GM19468 (cell line): ENCODE measurements around the gene ZNF683.

Experiments
- ATAC-seq: cut with Tn5 transposase; IDR thresholded peaks from one replicate; pipeline ENCODE4 v1.9.1; 2021; ENCODE audit warnings: mild to moderate bottlenecking, moderate library complexity, moderate number of reproducible peaks; ENCODE audit not compliant: unreplicated experiment; ENCODE audit errors: extremely low read depth

ZNF683 gene

GRCh38 chr1:26359981-26360806 is 12.4 kb downstream of the ZNF683 start:
- ATAC-seq, result no peak

DNA sequence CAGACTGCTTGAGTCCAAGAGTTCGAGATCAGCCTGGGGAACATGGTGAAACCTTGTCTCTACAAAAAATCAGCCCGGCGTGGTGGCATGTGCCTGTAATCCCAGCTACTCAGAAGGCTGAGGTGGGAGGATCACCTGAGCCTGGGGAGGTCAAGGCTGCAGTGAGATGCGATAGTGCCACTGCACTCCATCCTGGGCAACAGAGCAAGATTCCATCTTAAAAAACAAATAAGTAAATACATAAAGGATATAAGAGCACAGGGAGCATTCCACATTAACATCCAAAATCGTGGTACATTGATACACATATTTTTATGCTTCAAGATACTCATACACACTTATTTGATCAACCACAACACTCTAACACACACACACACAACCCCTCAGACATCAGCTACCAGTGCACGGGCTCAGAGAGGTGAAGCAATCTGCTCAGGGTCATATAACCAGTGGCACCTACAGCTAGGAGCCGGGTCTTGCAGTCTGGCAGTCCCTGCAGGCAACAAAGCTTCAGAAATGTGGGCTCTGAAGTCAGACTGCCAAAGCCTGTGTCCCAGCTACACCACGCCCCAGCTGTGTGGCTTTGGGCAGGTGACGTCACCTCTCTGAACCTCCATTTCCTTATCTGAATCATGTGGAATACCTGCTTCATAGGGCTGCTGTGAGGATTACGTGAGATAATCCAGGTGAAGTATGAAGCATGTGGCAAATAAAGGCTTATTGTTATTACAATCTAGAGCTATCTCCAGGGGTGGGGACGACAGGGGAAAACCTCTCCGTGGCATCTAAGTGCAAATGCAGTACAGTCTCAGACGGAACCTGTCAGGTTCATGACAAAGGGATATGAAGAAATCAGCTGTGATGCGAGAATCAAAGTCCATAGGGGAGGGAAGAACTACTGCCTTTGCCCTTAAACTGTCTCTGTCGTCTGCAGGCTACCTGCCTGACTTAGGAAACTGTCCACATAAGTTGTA is 13.9 kb downstream of the ZNF683 start:
- ATAC-seq, result no peak

DNA sequence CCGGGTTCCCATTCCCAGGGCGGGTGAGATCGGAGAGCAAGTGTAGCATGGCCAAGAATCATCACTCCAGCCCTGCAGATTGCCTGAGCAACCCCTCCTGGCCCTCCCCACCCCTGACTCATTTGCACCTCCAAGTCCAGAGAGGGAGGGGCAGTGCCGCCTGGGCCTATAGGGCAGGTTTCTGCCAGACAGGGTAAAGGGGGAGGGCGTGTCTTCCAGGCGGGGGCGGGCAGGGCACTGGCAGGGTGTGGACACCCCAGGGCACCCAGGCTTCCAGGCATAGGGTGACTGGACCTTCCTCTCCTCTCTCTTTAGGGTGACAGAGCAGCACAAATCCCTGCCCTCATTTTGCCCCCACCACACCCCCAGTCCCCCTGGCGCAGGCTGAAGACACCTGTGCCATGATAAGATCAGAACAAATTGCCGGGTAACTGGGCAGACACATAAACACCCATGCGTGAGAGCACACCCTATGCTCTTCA is 15.4 kb downstream of the ZNF683 start:
- ATAC-seq, result no peak

- no peak for ATAC-seq
Measured at GRCh38 chr1:26356106-26356505, 16.4 kb downstream of the ZNF683 start.

- no peak for ATAC-seq
Measured at GRCh38 chr1:26354972-26355371, 17.6 kb downstream of the ZNF683 start.

DNA sequence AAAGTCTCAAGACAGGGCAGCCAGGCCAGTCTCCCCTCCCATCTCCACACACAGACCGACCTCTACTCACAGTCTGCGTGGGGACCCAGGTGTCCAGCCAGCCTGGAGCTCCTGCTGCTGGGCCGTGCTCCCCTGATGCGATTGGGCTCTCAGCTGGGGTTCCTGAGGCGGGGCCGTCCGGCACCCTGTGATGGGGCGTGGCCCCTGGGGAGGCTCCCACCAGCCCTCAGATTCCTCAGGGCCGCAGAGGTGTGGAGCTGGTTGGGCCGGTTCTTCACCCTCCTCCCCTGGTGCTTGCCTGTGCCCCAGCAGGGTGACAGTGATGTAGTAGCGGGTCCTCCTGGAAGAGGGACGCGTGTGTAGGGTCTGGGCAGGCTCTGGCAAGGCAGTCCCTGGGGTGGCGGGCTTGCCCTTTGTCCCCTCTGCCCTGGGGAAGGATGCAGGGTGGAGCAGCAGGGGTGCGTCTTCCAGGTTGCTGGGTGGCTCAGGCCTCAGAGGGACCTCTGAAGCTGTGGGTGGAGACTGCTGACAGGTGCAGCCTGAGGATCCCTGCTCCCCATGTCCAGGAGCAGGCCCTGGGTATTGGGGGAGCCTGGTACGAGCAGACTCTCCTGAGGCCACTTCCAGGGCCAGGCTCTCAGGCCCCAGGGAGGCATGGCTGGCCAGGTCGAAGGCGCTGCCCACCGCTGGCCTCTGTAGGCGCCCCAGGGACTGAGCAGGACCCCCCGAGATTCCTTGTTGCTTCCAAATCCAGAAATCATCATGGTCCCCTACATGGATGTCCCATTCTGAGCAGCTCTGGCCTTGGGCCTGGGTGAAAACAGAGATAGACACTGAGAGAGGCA is 18.4 kb downstream of the ZNF683 start, which contains the start of gene CRYBG2:
Gene CRYBG2, minus strand, starts transcription at position 155 of the 845 bp plus-strand sequence. CDS start 7,473 bp downstream, outside the sequence.
- no peak for ATAC-seq

- no peak for ATAC-seq
Measured at GRCh38 chr1:26353210-26353859, 19.2 kb downstream of the ZNF683 start.

- no peak for ATAC-seq
Measured at GRCh38 chr1:26352338-26352679, 20.2 kb downstream of the ZNF683 start.

DNA sequence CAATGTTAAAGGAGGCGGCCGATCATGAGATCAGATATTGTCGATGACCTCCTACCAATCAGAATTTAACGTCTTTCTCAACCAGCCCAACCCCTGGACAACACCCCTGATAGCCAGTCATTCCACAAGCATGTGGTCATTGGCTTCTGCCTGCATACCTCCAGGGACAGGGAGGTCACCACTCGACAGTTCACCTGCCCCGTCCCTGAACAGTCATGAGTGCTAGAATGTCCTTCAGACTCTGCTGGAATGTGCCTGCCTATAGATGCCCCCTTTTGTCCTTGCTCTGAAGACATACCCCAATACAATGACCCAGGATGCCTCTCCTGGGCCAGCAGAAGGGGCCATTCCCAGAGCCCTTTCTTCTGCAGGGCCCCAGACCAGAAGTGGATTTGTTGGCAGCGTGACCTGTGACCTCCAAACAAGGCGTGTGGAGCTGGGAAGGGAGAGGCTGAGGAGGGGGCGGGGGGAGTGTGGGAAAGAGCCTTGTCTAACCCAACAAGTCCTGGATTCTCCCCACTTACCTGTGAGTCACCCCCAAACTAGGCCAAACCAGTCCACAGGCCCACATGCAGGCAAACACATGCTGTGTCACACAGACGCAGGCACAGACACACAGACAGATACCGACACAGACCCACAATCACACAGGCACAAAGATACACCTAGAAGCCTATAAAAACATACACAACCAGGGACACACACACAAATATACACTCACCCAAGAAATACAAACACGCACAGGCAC is 20.8 kb downstream of the ZNF683 start:
- ATAC-seq, result no peak

DNA sequence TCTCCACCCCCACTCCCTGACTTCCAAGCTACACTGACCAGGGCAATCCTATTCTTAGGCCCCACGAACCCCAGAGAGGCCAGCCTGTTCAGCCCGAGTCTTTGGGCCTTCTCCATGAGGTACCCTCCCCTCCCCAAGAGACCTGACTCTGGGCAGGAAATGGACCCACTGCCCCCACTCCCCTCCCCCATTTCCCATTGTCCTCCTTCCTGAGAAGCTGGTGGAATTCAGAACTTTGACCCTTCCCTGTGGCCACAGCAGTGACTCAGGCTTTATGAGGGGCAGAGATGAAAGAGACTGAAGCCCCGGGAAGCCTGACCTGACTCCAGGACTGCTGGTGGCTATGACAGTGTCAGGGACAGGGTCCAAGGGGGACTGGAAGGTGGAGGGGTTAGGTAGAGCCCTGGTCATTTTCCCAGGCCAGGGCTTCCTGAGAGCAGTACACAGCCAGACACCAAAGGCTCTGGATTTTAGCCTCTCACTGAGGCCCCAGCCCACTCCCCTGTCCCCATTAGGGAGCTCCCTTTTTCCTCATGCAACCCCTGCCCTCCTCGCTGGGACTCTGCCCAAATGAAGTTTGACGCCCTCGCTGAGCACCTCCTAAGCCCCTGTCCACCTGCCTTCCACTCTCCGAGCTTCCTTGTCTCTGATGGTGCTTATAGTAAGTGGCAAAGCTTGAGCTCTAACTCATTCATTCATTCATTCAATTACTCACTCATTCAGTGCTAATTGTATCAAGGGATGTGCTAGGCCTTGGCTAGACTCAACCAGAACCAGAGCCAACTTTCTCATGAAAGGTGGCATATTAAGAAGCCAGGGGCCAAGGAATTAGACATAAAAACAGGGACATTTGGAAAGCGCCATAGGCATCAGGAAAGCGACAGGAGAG is 21.6 kb downstream of the ZNF683 start:
- no peak for ATAC-seq

- ATAC-seq, result no peak
Measured at GRCh38 chr1:26350343-26350700, 22.2 kb downstream of the ZNF683 start.

DNA sequence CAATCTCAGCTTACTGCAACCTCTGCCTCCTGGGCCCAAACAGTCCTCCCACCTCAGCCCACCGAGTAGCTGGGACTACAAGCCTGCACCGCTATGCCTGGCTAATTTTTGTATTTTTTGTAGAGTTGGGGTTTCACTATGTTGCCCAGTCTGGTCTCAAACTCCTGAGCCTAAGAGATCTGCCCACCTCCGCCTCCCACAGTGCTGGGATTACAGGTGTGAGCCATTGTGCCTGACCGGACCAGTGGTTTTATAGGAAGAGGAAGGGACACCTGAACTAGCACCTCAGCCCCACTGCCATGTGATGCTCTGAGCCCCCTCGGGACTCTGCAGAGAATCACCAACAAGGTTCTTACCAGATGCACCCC is 22.7 kb downstream of the ZNF683 start:
- no peak for ATAC-seq

GRCh38 chr1:26349188-26349876 is 23.2 kb downstream of the ZNF683 start:
- no peak for ATAC-seq

GRCh38 chr1:26346274-26347033 is 26.1 kb downstream of the ZNF683 start:
- no peak for ATAC-seq

GRCh38 chr1:26345718-26346117 is 26.8 kb downstream of the ZNF683 start:
- ATAC-seq, result no peak

DNA sequence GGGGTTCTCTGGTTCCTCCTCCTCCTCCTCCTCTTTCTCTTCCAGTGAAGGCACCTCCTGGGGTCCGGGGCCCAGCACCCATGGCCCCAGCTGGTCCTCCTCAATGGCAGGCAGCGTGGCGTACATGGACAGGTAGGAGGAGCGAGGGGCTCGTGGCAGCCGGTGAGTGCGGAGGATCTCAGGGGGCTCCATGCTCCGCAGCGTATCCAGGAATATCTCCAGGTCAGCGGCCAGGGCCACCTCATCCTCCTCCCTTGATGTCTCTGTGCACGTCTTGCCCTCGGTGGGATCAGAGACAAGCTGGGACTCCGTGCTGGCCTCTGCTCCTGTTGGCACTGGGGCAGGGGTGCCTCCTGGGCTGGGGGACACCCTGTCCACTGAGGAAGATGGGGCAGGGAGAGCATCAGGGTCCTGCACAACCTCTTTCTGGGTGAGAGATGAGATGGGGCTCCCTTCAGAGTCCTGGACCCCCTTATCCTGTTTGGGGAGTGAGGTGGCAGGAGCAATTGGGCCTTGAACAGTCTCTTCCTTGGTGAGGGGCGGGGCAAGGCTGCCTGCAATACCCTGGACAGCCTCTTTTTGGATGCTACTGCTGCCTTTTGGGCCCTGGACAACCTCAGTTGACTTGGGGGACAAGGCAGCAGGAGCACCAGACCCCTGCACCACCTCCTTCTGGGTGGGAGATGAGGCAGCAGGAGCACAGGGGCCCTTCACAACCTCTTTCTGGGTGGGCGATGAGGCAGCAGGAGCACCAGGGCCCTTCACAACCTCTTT is 28.2 kb downstream of the ZNF683 start:
- ATAC-seq, result no peak
